ENCODE measurements around the gene CD46.

The CD46 gene

GRCh38 chr1:207752456-207752998, 673 bp downstream of the CD46 start:
- peaks cover 9% of the 10 kb centered on the region; the same call in 1 of the 2 replicates for H3F3A ChIP-seq (ENCODE audit: control insufficient read depth, insufficient read depth)
- H3K4me1 ChIP-seq (ENCODE audit: control insufficient read depth, low read length) = peaks cover 69% of the 10 kb centered on the region
- H3K36me3 ChIP-seq (ENCODE audit: control insufficient read depth, low read length) = peaks cover 13% of the 10 kb centered on the region
- peak overlapping the region; percentile 79 for H3K4me3 ChIP-seq (ENCODE audit: low read length)
- no peaks in the 10 kb centered on the region for H3K27me3 ChIP-seq (ENCODE audit: control insufficient read depth, low read length)
- H3K4me2 ChIP-seq (ENCODE audit: low read length) = peak overlapping the region; percentile 77
- no peak for TF ChIP-seq EZH2phosphoT487 (IDR thresholded peaks at IDR 0.05; ENCODE audit: borderline replicate concordance, low read length)
- TF ChIP-seq, protein P1, sequence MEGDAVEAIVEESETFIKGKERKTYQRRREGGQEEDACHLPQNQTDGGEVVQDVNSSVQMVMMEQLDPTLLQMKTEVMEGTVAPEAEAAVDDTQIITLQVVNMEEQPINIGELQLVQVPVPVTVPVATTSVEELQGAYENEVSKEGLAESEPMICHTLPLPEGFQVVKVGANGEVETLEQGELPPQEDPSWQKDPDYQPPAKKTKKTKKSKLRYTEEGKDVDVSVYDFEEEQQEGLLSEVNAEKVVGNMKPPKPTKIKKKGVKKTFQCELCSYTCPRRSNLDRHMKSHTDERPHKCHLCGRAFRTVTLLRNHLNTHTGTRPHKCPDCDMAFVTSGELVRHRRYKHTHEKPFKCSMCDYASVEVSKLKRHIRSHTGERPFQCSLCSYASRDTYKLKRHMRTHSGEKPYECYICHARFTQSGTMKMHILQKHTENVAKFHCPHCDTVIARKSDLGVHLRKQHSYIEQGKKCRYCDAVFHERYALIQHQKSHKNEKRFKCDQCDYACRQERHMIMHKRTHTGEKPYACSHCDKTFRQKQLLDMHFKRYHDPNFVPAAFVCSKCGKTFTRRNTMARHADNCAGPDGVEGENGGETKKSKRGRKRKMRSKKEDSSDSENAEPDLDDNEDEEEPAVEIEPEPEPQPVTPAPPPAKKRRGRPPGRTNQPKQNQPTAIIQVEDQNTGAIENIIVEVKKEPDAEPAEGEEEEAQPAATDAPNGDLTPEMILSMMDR (IDR thresholded peaks at IDR 0.05; ENCODE audit: low read depth, low read length, poor library complexity, severe bottlenecking) = no peak
- peaks cover 67% of the 10 kb centered on the region for H3K79me2 ChIP-seq (ENCODE audit: control insufficient read depth, low read length)
- peak overlapping the region; percentile 47 for H3K27ac ChIP-seq (ENCODE audit: low read depth, low read length)
- H3K9me3 ChIP-seq (ENCODE audit: control insufficient read depth, insufficient read depth, low read length) = no peaks in the 10 kb centered on the region
- peaks cover 15% of the 10 kb centered on the region; the same call in 1 of the 2 replicates for H4K20me1 ChIP-seq (ENCODE audit: control insufficient read depth, insufficient read depth, low read depth, low read length)
- H3K9me2 ChIP-seq (replicated peaks; ENCODE audit: control insufficient read depth, low read length) = no peaks in the 10 kb centered on the region

- TF ChIP-seq, protein P1 (IDR thresholded peaks at IDR 0.05; ENCODE audit: low read depth, low read length, poor library complexity, severe bottlenecking) = no peak
- no peak for TF ChIP-seq EZH2phosphoT487 (IDR thresholded peaks at IDR 0.05; ENCODE audit: borderline replicate concordance, low read length)
- peak overlapping the region; percentile 77 for H3K4me2 ChIP-seq (ENCODE audit: low read length)
- peaks cover 58% of the 10 kb centered on the region for H3K4me1 ChIP-seq (ENCODE audit: control insufficient read depth, low read length)
- H4K20me1 ChIP-seq (ENCODE audit: control insufficient read depth, insufficient read depth, low read depth, low read length) = peaks cover 15% of the 10 kb centered on the region; the same call in 1 of the 2 replicates
- H3K9me2 ChIP-seq (replicated peaks; ENCODE audit: control insufficient read depth, low read length) = no peaks in the 10 kb centered on the region
- no peaks in the 10 kb centered on the region for H3K9me3 ChIP-seq (ENCODE audit: control insufficient read depth, insufficient read depth, low read length)
- H3K36me3 ChIP-seq (ENCODE audit: control insufficient read depth, low read length) = peaks cover 24% of the 10 kb centered on the region
- peaks cover 9% of the 10 kb centered on the region; the same call in 1 of the 2 replicates for H3F3A ChIP-seq (ENCODE audit: control insufficient read depth, insufficient read depth)
- peak overlapping the region; percentile 79 for H3K4me3 ChIP-seq (ENCODE audit: low read length)
- H3K27me3 ChIP-seq (ENCODE audit: control insufficient read depth, low read length) = no peaks in the 10 kb centered on the region
- no peak overlapping the region for H3K27ac ChIP-seq (ENCODE audit: low read depth, low read length)
- H3K79me2 ChIP-seq (ENCODE audit: control insufficient read depth, low read length) = peaks cover 69% of the 10 kb centered on the region
Measured at GRCh38 chr1:207753611-207754010, 1.8 kb downstream of the CD46 start.

- Histone ChIP-seq H3K9me2 (replicated peaks; ENCODE audit: control insufficient read depth, low read length) (no peaks in the 10 kb centered on the region), H3K4me1 (ENCODE audit: control insufficient read depth, low read length) (peaks cover 54% of the 10 kb centered on the region), H3K36me3 (ENCODE audit: control insufficient read depth, low read length) (peaks cover 28% of the 10 kb centered on the region), H4K20me1 (ENCODE audit: control insufficient read depth, insufficient read depth, low read depth, low read length) (peaks cover 15% of the 10 kb centered on the region; the same call in 1 of the 2 replicates), H3K79me2 (ENCODE audit: control insufficient read depth, low read length) (peaks cover 69% of the 10 kb centered on the region), H3K27me3 (ENCODE audit: control insufficient read depth, low read length) (no peaks in the 10 kb centered on the region), H3K4me3 (ENCODE audit: low read length) (peak overlapping the region; percentile 79), H3K4me2 (ENCODE audit: low read length) (peak overlapping the region; percentile 77), H3K27ac (ENCODE audit: low read depth, low read length) (no peak overlapping the region), H3K9me3 (ENCODE audit: control insufficient read depth, insufficient read depth, low read length) (no peaks in the 10 kb centered on the region), H3F3A (ENCODE audit: control insufficient read depth, insufficient read depth) (peaks cover 9% of the 10 kb centered on the region; the same call in 1 of the 2 replicates)
- TF ChIP-seq, protein P1 (IDR thresholded peaks at IDR 0.05; ENCODE audit: low read depth, low read length, poor library complexity, severe bottlenecking) = no peak
- no peak for TF ChIP-seq EZH2phosphoT487 (IDR thresholded peaks at IDR 0.05; ENCODE audit: borderline replicate concordance, low read length)
Measured at GRCh38 chr1:207754011-207754410, 2.2 kb downstream of the CD46 start.

All from DOHH2 (cell line).